ENCODE measurements around the gene PPARA. TPM values are rescaled to one million over a fixed set of nuclear protein-coding genes. Genes with fewer than 3 reads are reported as not detected.
A peak's percentile ranks its signal among the peaks of the same experiment; 100 is the strongest.

The PPARA gene
- total RNA-seq, 2 experiments from 2014 or later = 6.2 to 8.9 TPM

DNA sequence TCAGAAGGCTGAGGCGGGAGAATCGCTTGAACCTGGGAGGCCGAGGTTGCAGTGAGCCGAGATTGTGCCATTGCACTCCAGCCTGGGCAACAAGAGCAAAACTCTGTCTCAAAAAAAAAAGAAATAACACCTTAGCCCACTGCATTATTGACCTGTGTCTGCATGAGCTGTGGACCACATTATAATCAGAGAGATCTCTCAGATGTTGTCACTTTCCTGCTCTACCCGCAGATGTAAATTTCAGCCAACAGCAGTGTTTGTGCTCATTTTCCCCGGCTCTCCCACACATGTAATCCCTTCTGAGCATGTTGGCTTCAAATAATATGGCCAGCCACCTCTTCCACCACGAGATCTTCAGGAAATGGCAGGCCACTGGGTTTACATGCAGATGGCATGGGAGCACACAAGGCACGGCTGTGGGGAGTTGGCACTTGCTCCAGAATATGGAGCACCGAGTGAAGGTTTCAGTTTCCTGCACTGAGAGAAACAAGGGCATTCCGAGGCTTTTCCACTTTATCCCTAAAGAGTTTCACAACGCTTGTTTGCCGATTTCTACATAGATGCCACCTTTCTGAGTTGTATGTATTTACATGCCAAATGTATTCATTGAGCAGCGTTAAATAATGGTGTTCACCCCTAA, 80.1 kb downstream of the PPARA start:
- intact Hi-C loops (cut with DNase I, micrococcal nuclease) = no loop called here
- H3K9me3 Mint-ChIP-seq (ENCODE audit: low read depth) = no peaks in the 10 kb centered on the region

GRCh38 chr22:46233231-46233630, 82.9 kb downstream of the PPARA start:
- ChIA-PET POLR2A (no interaction called here), CTCF (interaction anchor here (0.5 to 0.7 kb wide), 2 partner anchors 58 to 327 kb away, joined by 3 to 4 read pairs; no protein-coding TSS in a partner anchor)
- H3K36me3 Mint-ChIP-seq (ENCODE audit: low read depth) = peaks cover 3% of the 10 kb centered on the region

More for the DNA sequence above, 80.1 kb downstream of the PPARA start:
- CTCF ChIA-PET = no interaction called here
- ATAC-seq (no peak), DNase-seq (no peak)
- POLR2A ChIA-PET = no interaction called here
- H3K27ac Mint-ChIP-seq = no peak overlapping the region
- H3K4me1 Mint-ChIP-seq = no peaks in the 10 kb centered on the region
- no peak overlapping the region for H3K4me3 Mint-ChIP-seq
- no peaks in the 10 kb centered on the region for H3K27me3 Mint-ChIP-seq
- H3K36me3 Mint-ChIP-seq (ENCODE audit: low read depth) = no peaks in the 10 kb centered on the region

GRCh38 chr22:46234969-46235368, 84.6 kb downstream of the PPARA start:
- peaks cover 3% of the 10 kb centered on the region for H3K36me3 Mint-ChIP-seq (ENCODE audit: low read depth)
- no peaks in the 10 kb centered on the region for H3K9me3 Mint-ChIP-seq (ENCODE audit: low read depth)
- intact Hi-C loops (cut with DNase I, micrococcal nuclease) = no loop called here
- peaks cover 8% of the 10 kb centered on the region for H3K4me1 Mint-ChIP-seq
- no peak overlapping the region for H3K27ac Mint-ChIP-seq
- H3K27me3 Mint-ChIP-seq = no peaks in the 10 kb centered on the region
- DNase-seq (no peak), ATAC-seq (no peak)
- ChIA-PET CTCF (no interaction called here), POLR2A (no interaction called here)
- no peak overlapping the region for H3K4me3 Mint-ChIP-seq

More at GRCh38 chr22:46233231-46233630, 82.9 kb downstream of the PPARA start:
- ATAC-seq (peak; percentile 47), DNase-seq (no peak)
- no peak overlapping the region for H3K27ac Mint-ChIP-seq
- H3K9me3 Mint-ChIP-seq (ENCODE audit: low read depth) = no peaks in the 10 kb centered on the region
- no peaks in the 10 kb centered on the region for H3K4me1 Mint-ChIP-seq
- H3K27me3 Mint-ChIP-seq = no peaks in the 10 kb centered on the region
- intact Hi-C loops (cut with DNase I, micrococcal nuclease) = no loop called here
- no peak overlapping the region for H3K4me3 Mint-ChIP-seq

- H3K4me3 Mint-ChIP-seq = no peak overlapping the region
- H3K9me3 Mint-ChIP-seq (ENCODE audit: low read depth) = no peaks in the 10 kb centered on the region
- intact Hi-C loops (cut with DNase I, micrococcal nuclease) = no loop called here
- DNase-seq (no peak), ATAC-seq (no peak)
- H3K4me1 Mint-ChIP-seq = peaks cover 11% of the 10 kb centered on the region
- H3K27me3 Mint-ChIP-seq = no peaks in the 10 kb centered on the region
- H3K27ac Mint-ChIP-seq = no peak overlapping the region
- ChIA-PET CTCF (interaction anchor here (0.5 kb wide), 1 partner anchor 95 kb away, joined by 3 read pairs; no protein-coding TSS in a partner anchor), POLR2A (no interaction called here)
- peaks cover 3% of the 10 kb centered on the region for H3K36me3 Mint-ChIP-seq (ENCODE audit: low read depth)
Measured at GRCh38 chr22:46237453-46238124, 87.3 kb downstream of the PPARA start.

DNA sequence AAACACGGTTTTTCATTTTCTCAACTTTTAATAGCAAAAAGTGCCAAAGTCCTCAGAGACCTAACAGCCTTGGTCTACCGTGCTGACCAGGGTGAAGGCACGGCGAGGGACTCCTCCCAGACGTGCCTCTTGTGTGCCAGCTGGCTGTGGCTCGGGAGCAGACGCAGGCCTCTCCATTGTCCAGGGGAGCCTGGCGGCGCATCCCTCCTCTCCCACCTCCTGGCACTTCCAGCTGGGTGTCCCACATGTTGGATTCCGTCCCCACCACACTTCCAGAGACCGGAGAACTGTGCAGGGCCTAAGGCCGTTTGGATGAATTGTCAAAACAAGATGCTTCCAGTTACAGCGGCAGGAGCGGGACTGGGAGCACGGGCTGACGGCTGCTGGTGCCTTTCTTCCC, 88.2 kb downstream of the PPARA start:
- peaks cover 11% of the 10 kb centered on the region for H3K4me1 Mint-ChIP-seq
- no peaks in the 10 kb centered on the region for H3K9me3 Mint-ChIP-seq (ENCODE audit: low read depth)
- ChIA-PET CTCF (no interaction called here), POLR2A (no interaction called here)
- H3K27me3 Mint-ChIP-seq = no peaks in the 10 kb centered on the region
- peaks cover 4% of the 10 kb centered on the region for H3K36me3 Mint-ChIP-seq (ENCODE audit: low read depth)
- no peak overlapping the region for H3K4me3 Mint-ChIP-seq
- H3K27ac Mint-ChIP-seq = no peak overlapping the region
- DNase-seq (no peak), ATAC-seq (no peak)
- intact Hi-C loops (cut with DNase I, micrococcal nuclease) = no loop called here

GRCh38 chr22:46239261-46240048, 89.1 kb downstream of the PPARA start:
- ATAC-seq = peak; percentile 16
- CTCF ChIA-PET = interaction anchor here (0.5 to 0.7 kb wide), 3 partner anchors 17 to 115 kb away, joined by 3 read pairs; no protein-coding TSS in a partner anchor
- POLR2A ChIA-PET = no interaction called here
- Mint-ChIP-seq H3K27me3 (no peaks in the 10 kb centered on the region), H3K4me1 (peaks cover 11% of the 10 kb centered on the region), H3K4me3 (no peak overlapping the region), H3K27ac (peak overlapping the region; percentile 31), H3K36me3 (ENCODE audit: low read depth) (peaks cover 4% of the 10 kb centered on the region), H3K9me3 (ENCODE audit: low read depth) (no peaks in the 10 kb centered on the region)
- intact Hi-C loops (cut with DNase I, micrococcal nuclease) = no loop called here
- DNase-seq = no peak

- ATAC-seq (no peak), DNase-seq (no peak)
- peaks cover 4% of the 10 kb centered on the region for H3K36me3 Mint-ChIP-seq (ENCODE audit: low read depth)
- H3K27me3 Mint-ChIP-seq = no peaks in the 10 kb centered on the region
- peaks cover 11% of the 10 kb centered on the region for H3K4me1 Mint-ChIP-seq
- POLR2A ChIA-PET = no interaction called here
- intact Hi-C loops (cut with DNase I, micrococcal nuclease) = no loop called here
- CTCF ChIA-PET = interaction anchor here (0.5 to 0.7 kb wide), 3 partner anchors 17 to 116 kb away, joined by 3 read pairs; no protein-coding TSS in a partner anchor
- H3K27ac Mint-ChIP-seq = no peak overlapping the region
- H3K4me3 Mint-ChIP-seq = no peak overlapping the region
- H3K9me3 Mint-ChIP-seq (ENCODE audit: low read depth) = no peaks in the 10 kb centered on the region
Measured at GRCh38 chr22:46240073-46240472, 89.7 kb downstream of the PPARA start.

- POLR2A ChIA-PET = no interaction called here
- CTCF ChIA-PET = interaction anchor here (0.7 kb wide), 1 partner anchor 103 kb away, joined by 3 read pairs; no protein-coding TSS in a partner anchor
Measured at GRCh38 chr22:46240506-46240905, 90.2 kb downstream of the PPARA start.

DNA sequence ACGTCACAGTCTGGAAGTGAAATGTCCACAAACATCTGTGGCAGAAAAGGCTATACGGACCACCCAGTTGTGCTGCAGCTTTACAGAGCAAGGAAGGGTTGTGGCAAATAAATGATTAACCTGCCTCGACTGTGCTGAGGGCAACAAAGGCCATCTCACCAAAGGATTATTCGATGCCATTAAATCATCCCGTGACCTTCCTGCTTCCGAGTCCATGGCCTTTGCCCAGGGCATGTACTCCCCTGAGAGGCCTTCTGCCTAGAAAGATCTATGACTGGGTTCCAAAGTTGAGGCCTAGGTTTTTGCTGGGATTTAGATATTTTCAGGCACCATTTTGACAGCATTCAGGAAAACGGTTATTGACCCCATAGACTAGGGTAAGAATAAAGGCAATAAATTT, 90.6 kb downstream of the PPARA start:
- intact Hi-C loops (cut with DNase I, micrococcal nuclease) = no loop called here
- POLR2A ChIA-PET = no interaction called here
- ATAC-seq (no peak), DNase-seq (no peak)
- H3K36me3 Mint-ChIP-seq (ENCODE audit: low read depth) = peaks cover 4% of the 10 kb centered on the region
- H3K27me3 Mint-ChIP-seq = no peaks in the 10 kb centered on the region
- H3K9me3 Mint-ChIP-seq (ENCODE audit: low read depth) = no peaks in the 10 kb centered on the region
- no peak overlapping the region for H3K27ac Mint-ChIP-seq
- H3K4me1 Mint-ChIP-seq = peaks cover 11% of the 10 kb centered on the region
- CTCF ChIA-PET = interaction anchor here (1.0 kb wide), 1 partner anchor 15 kb away, joined by 3 read pairs; no protein-coding TSS in a partner anchor
- H3K4me3 Mint-ChIP-seq = no peak overlapping the region

More at GRCh38 chr22:46240506-46240905, 90.2 kb downstream of the PPARA start:
- Mint-ChIP-seq H3K4me1 (peaks cover 11% of the 10 kb centered on the region), H3K4me3 (no peak overlapping the region), H3K36me3 (ENCODE audit: low read depth) (peaks cover 4% of the 10 kb centered on the region), H3K9me3 (ENCODE audit: low read depth) (no peaks in the 10 kb centered on the region), H3K27ac (no peak overlapping the region), H3K27me3 (no peaks in the 10 kb centered on the region)
- ATAC-seq = no peak
- intact Hi-C loops (cut with DNase I, micrococcal nuclease) = no loop called here
- DNase-seq = no peak

DNA sequence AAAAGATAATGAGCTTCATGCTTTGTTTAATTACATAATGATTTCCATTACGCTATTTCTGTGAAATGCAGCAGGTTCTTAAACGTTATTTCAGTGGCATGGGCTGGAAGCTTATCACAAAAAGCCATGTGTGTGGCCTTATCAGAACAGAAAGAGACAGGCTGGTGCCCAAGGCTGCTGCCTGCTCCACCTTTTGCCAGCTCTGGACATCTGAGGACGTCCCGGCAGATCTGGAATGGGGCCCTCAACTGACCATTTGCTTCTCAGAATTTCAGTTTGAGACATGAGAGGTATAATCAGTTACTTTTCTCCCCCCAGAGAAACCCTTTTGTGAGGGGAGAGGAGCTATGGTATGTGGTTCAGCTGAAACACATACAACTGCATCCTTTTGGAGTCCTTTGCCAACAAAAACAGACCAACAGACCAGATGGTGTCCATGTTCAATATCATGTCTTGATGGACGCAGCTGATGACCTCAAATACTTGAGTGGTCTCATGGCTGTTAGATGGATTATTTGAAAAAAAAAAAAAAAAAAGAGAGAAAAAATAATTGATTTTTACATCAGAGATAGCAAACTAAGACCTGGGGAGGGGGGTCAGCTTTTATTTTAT, 91.2 kb downstream of the PPARA start:
- intact Hi-C loops (cut with DNase I, micrococcal nuclease) = no loop called here
- ChIA-PET POLR2A (no interaction called here), CTCF (interaction anchor here (0.7 to 1.0 kb wide), 2 partner anchors 15 to 121 kb away, joined by 3 read pairs; no protein-coding TSS in a partner anchor)
- H3K4me3 Mint-ChIP-seq = no peak overlapping the region
- no peaks in the 10 kb centered on the region for H3K27me3 Mint-ChIP-seq
- peaks cover 4% of the 10 kb centered on the region for H3K36me3 Mint-ChIP-seq (ENCODE audit: low read depth)
- no peak overlapping the region for H3K27ac Mint-ChIP-seq
- ATAC-seq = no peak
- peaks cover 11% of the 10 kb centered on the region for H3K4me1 Mint-ChIP-seq
- H3K9me3 Mint-ChIP-seq (ENCODE audit: low read depth) = no peaks in the 10 kb centered on the region
- no peak for DNase-seq

GRCh38 chr22:46242076-46242475, 91.8 kb downstream of the PPARA start:
- intact Hi-C loops (cut with DNase I, micrococcal nuclease) = no loop called here
- ATAC-seq (no peak), DNase-seq (no peak)
- ChIA-PET POLR2A (no interaction called here), CTCF (interaction anchor here (0.7 kb wide), 1 partner anchor 122 kb away, joined by 3 read pairs; no protein-coding TSS in a partner anchor)
- Mint-ChIP-seq H3K9me3 (ENCODE audit: low read depth) (no peaks in the 10 kb centered on the region), H3K27me3 (no peaks in the 10 kb centered on the region), H3K4me1 (peaks cover 11% of the 10 kb centered on the region), H3K4me3 (no peak overlapping the region), H3K36me3 (ENCODE audit: low read depth) (peaks cover 4% of the 10 kb centered on the region), H3K27ac (no peak overlapping the region)
